SK-MEL-5 (cell line): ENCODE measurements around the gene TYMP. TPM values are rescaled to one million over a fixed set of nuclear protein-coding genes. Genes with fewer than 3 reads are reported as not detected.
"Not testable (repeated sequence)": the region's sequence is repeated elsewhere in the genome, so short reads cannot be mapped to it uniquely, and the experiment has no call there.

Experiments used
- DNase-seq: peaks from one replicate; pipeline ENCODE4 v3.0.0-alpha.2; 2016; ENCODE audit warnings: low read depth, low spot score
- in situ Hi-C: cut with HindIII; loops from 2 replicates; pipeline ENCODE4 v1.10.0; 2016; ENCODE audit warnings: low sequenced_read_pairs, high pct_unique_total_duplicates, low pct_unique_long_range_greater_than_20kb
- total RNA-seq: library from RNA; depleted of rRNA; stranded (reverse); fragments of >200 nt; shearing (Covaris generic); gene quantifications from 2 replicates; pipeline ENCODE4 v1.2.3, GENCODE V29; 2014

Gene TYMP
- total RNA-seq, 1 experiment from 2014 or later: 1.8 TPM

DNA sequence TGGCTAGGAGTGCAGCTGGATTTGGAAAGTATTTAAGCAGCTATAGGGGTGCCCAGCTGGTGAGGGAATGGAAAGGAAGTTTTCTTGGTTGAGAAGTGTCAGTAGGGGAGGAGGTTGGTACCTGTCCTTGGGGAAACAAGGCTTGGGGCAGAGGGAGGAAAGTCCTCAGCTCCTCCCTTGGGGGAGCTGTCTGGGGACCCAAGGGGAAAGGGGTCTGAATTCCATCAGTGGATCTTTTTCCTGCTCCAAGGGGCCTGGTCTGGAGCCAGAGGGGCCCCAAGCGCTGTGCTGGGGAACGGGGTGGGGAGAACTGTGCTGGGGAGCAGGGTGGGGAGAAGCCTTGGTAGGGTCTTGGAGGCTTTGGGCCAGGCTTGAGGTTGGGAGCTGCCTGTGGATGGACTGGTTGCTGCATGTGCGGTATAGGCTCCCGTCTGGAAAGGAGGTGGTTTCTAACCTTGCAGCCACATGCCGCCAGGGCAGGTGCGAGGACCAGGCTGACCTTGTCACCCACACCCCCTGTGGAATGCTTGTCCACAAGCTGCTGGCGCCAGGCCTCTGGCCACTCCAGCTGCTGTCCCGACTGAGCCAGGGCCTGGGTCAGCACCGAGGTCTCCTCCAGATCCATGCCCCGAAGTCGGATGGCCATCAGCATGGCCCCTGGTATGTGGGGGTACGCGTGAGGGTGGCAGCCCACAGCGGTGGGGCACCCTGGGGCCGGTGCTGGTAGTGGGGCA, 963 bp downstream of the TYMP start:
- in situ Hi-C loops: no loop called here
- DNase-seq: no peak

DNA sequence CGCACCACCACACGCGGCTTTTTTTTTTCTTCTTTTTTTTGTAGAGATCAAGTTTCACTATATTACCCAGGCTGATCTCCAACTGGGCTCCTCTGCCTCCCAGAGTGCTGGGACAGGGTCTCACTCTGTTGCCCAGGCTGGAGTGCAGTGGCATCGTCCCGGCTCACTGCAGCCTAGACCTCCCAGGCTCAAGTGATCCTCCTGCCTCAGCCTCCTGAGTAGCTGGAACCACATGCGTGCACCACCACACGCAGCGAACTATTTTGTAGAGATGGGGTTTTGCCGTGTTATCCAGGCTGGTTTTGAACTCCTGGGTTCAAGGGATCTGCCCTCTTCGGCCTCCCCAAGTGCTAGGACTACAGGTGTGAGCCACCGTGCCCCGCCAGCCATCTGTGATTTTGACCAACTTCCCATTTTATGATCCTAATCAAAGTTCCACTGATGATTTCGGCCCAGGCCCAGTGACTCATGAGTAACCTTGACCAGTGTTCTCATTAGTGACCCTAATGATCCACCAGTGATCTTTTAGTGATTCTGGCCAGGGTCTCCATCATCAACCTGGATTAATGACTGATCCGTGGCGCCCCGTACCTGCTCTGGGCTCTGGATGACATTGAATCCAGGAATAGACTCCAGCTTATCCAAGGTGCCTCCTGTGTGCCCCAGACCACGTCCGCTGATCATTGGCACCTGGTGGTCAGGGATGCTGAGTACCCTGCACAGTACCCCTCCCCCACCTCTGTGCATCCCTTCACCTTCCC, 1.7 kb downstream of the TYMP start:
- in situ Hi-C loops: no loop called here
- DNase-seq: no peak

DNA sequence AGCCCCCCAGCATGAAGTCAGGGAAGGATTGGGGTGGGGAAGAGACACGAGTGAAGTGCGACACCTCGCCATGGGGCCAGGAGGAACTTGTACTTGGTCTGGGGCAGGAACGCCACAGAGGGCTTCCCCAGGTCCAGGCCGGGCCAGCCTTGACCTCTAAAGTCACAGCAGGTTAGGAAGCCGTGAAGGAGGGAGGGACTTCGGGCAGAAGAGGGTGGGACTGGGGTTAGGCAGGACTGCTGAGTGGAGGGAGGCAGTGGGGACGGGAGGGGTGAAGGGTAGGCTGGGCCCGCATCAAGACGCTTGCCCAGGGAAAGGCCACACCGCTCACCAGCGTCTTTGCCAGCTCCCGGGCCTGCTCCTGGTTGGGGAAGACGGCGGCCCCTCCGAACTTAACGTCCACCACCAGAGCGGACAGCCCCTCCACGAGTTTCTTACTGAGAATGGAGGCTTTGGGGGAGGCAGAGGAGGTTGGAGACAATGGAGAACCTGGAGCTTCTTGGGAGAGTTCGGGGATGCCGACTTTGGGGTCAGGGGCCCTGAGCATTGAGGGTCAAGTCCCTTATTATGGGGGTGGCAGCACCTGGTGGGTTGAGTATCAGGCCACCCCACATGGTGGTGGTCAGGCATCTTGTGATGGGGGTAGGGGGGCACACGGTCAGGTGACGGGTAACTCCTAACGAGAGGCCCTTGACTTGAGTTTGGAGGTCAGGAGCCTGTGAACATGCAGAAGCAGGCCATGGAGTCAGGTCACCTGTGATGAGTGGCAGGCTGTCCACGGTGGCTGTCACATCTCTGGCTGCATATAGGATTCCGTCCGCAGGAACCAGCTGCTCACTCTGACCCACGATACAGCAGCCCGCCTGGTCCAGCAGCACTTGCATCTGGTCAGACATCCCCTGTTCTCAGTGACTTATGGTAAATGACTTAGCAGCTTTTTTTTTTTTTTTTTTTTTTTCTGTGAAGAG, 2.7 kb downstream of the TYMP start:
- in situ Hi-C loops: no loop called here
- peak; percentile 80 for DNase-seq

DNA sequence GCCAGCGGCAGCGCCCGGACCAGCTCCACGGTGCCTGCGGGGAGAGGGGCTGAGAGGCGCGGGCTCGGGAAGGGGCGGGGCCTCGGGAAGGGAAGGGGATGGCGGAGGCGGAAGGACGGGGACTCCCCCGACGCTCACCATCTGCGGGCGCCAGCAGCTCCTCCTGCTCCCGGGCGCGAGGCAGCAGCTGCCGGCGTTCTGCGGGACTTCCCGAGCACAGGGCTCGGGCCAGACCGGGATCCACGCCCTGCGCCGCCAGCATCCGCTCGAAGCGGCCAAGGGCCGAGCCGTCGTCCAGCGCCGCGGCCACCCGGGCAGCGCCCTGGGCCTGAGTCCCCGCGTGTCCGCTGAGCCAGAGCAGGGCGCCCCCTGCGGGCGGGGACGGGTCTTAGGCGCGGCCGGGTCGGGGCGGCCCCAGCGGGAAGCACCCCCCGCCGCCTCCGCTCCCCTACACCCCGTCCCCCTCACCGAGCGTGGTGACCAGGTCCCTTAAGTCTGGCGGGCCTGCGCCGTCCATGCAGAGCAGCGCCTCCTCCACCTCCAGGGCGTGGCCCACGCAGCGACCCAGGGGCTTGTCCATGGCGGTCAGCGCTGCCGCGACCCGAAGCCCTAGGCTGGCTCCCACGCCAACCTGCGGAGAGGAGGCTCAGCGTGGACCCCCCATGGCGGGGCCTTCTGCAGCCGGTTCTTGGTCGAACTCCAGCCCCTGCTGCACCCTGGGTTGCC, 3.5 kb downstream of the TYMP start:
- in situ Hi-C loops: no loop called here
- peak; percentile 76 for DNase-seq

DNA sequence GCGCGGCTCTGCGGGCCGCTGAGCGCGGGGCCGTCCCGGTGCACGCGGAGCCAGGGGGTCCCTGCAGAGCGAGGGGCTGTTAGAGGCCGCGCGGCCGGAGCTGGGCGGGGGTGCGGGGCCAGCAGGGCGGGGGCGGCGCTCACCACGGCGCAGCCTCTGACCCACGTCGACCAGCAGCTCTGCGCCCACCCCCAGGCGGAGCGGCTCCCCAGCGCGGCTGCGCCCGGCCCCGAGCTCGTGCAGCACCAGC, 4.0 kb downstream of the TYMP start:
- in situ Hi-C loops: no loop called here
- no peak for DNase-seq

DNA sequence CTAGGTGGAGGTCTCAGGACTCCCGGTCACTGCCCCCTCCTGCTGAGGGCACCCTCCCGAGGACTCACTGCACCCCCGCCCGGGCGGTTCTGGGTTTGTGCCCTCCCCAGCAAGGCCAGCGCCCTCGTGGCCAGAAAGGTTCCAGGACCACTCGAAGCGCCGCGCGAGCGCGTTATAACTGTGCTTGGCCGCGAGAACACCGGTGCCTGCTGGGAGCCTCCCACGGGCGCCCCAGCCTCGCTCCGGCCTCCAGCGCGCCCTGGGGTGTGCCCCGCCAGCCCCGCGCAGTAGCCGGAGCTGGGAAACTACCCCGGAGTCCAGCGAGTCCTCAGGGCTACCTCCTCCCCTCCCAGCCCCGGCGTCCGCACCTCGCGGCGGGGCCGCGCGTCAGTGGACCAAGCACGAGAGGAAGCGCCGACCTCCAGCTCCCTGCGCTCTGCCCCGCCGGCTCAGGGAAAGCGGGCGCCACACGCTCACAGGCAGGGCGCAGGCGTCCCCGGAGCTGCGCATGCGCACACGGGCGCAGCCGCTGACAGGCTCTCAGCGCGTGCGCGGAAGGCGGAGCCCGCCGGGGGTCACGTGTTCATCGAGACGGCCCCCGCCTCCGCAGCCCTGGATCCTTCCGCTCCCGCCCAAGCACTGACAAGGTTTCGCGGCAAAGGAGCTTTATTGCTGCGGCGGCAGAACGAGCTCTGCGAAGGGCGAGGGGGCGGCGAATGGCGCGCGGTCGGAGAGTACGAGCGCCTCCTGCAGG, 4.5 kb downstream of the TYMP start, which contains the start of gene SCO2:
Gene SCO2, minus strand, starts transcription at position 495 of the 754 bp plus-strand sequence. CDS start 1,187 bp downstream, outside the sequence.
- peak; percentile 96 for DNase-seq
- in situ Hi-C loops: no loop called here

DNA sequence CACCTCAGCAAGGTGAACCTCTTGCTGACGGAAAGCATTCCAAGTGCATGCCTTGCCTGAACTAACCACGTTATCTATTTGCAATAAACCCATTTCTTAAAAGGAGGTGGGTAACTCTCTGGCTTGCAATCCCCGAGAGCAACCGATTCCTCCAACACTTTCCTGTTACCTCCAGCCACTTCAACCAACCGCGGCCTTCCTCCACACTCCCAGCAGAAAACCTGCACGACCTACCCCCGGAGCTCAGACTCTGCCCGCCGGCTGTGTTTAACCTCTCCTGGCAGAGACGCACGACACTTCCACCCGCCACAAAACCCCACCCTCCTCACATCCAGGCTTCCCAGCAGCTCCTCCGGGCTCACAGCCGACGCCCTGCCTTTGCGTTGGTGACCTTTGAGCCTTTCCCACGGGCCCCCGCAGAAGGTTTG, 5.1 kb downstream of the TYMP start:
- DNase-seq: no peak
- in situ Hi-C loops: no loop called here

DNA sequence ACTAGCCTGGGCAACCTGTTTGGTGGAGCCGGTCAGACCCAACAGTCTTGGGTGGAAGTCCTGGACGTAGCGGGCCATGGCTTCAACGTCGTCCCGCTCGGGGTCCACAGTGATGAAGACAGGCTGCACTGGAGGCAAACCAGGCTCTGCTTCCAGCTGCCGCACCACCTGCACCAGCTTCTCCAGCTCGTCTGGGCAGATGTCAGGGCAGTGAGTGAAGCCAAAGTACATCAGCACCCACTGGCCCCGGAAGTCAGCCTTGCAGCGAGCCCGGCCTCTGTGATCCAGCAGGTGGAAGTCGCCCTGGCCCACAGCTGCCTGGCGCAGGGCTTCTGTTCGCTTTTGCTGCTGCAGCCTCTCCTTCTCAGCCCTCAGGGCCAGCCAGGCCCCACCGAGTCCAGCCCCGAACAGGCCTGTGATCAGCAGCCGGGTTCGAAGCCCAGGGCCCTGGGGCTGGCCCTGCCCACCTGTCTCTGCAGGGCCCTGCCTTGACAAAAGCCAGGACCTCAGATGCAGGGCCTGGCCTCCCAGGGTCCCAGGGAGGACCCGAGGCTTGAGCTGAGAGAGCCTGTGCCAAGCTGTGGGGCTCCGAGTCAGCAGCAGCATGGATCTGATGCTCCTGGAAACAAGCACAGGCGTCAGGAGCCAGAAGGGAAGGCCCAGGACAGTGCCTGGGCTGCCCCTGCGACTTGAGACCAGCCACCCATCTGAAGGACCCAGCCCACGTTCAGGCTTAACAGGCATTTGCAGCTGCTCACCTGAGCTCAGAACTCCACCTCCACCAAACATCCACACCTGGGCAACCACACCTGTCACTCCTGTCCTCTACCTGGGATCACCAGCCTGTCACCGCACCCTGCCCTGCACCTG, 5.8 kb downstream of the TYMP start:
- in situ Hi-C loops: no loop called here
- no peak for DNase-seq

DNA sequence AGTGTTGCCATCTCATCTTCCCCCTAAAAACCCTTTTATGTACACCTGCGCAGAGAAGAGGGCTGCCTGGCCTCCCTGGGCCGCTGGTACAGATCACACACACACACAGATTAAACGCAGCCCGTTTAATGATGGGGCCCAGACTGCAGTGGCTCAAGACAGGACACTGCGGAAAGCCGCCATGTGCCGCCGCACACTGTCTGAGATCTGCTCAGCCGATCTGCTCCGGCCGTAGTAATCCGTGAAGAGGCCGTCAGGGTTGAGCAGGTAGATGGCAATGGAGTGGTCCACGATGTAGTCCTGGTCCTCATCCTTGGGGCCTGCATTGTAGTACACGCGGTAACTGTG, 6.4 kb downstream of the TYMP start:
- in situ Hi-C loops: no loop called here
- DNase-seq: no peak

DNA sequence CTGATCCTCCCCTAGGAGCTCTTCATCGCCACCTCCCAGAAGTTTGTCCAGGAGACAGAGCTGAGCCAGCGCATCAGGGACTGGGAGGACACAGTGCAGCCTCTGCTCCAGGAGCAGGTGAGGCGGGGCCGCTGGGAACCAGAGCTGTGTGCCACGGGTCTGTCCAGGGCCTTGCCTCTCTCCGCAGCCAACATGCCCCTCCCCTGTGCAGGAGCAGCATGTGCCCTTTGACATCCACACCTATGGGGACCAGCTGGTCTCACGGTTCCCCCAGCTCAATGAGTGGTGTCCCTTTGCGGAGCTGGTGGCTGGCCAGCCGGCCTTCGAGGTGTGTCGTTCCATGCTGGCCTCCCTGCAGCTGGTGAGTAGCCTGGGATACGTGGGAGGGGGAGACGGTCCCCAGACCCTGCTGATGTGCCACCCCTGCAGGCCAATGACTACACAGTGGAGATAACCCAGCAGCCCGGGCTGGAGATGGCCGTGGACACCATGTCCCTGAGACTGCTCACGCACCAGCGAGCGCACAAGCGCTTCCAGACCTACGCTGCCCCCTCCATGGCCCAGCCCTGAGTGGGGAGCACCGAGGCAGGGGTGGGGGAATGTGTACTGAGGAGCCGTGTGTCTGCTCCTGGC, 6.9 kb downstream of the TYMP start:
- DNase-seq: no peak
- in situ Hi-C loops: no loop called here

DNA sequence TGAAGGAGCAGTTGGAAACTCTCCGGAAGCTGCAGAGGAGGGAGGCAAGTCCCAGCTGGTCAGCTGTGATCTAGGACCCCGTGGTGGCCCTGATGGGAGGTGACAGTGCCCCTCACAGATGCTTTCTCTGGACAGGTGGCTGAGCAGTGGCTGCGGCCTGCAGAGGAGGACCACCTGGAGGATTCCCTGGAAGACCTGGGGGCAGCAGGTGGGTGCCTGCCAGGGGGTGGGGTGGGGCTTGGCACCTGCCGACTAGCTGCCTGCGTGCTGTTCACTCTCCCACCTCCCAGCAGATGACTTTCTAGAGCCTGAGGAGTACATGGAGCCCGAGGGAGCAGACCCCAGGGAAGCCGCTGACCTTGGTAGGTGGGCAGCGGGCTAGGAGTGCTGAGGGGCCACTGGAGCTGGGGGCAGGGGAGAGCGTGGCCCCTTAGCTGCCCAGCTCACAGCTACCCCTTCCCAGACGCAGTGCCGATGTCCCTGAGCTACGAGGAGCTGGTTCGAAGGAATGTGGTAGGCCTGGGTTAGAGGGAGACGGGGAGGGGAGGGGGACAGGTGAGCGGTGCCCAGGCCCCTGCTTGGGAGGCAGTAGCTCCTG, 7.5 kb downstream of the TYMP start:
- in situ Hi-C loops: no loop called here

DNA sequence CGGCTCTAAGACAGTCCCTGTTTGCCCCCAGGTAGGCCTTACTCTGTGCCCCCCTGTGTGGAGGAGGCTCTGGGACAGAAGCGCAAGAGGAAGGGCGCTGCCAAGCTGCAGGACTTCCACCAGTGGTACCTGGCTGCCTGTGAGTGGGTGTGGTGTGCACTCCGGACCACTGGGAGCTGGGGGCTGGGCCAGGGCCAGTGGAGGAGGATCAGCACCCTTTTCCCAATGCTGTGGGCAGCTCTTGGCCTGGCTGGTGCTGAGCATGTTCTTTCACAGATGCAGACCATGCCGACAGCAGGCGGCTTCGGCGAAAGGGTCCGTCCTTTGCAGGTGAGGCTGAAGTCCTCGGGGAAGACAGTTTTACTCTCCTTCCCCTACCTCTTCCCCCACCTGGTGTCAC, 8.1 kb downstream of the TYMP start:
- in situ Hi-C loops: no loop called here

More for the DNA sequence above, 7.5 kb downstream of the TYMP start:
- no peak for DNase-seq

DNA sequence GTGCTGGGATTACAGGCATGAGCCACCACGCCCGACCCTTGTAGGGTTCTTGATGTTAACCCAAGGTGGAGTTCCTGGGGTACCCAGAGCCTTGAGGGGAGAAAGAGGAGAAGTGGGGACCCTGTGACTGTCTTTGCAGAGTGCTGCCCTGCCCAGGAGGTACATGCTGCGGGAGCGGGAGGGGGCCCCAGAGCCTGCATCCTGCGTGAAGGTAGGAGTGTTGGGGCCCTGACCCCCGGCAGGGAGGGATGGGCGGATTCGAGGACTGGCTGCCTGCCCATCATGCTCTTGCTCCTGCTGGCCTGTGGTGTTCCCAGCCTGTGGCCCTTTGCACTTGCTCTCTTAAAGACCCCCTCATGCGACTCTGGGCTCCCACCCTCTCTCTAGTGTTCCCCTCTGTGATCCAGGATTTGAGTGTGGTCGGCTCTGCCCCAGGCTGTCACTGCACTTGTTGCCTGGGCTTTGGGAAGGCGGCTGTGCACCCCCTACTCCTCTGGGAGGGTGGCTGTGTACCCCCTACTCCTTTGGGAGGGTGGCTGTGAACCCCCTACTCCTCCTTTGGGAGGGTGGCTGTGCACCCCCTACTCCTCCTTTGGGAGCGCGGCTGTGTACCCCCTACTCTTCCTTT, 8.9 kb downstream of the TYMP start:
- no peak for DNase-seq
- in situ Hi-C loops: no loop called here

More for the DNA sequence above, 8.1 kb downstream of the TYMP start:
- DNase-seq: no peak

DNA sequence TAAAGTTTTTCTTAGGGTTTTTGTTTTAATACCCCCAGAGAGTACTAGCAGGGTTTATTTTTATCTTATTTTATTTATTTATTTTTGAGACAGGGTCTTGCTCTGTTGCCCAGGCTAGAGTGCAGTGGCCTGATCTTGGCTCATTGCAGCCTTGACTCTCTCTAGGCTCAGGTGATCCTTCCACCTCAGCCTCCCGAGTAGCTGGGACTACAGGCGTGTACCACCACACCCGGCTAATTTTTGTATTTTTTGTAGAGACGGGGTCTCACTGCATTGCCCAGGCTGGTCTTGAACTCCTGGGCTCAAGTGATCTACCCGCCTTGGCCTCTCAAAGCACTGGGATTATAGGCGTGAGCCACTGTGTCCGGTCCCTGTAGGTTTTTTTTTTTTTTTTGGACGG, 9.6 kb downstream of the TYMP start:
- DNase-seq, in situ Hi-C loops: not testable (repeated sequence)

DNA sequence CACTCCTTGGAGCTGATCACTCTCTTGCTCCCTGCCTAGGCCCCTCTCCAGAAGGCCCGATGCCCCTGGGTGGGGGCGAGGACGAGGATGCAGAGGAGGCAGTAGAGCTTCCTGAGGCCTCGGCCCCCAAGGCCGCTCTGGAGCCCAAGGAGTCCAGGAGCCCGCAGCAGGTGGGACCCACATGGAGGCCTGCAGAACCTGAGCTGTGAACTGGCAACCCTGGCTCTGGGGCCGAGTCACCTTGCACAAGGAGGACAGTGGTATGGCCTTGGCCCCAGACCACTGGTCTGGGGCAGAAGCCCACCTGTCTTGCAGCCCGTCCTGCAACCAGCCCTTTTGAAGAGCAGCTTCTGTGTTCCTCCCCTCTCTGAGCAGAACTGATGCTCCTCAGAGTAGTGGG, 10.7 kb downstream of the TYMP start:
- no peak for DNase-seq
- in situ Hi-C loops: no loop called here
